HG03575 (cell line): ENCODE data around the gene ADO.
A peak's percentile ranks its signal among the peaks of the same experiment; 100 is the strongest.

Source experiments
- ATAC-seq: cut with Tn5 transposase; IDR thresholded peaks from one replicate; pipeline ENCODE4 v1.9.1; 2021; ENCODE audit not compliant: unreplicated experiment, insufficient number of reproducible peaks, low FRiP score; ENCODE audit errors: extremely low read depth

ADO gene

DNA sequence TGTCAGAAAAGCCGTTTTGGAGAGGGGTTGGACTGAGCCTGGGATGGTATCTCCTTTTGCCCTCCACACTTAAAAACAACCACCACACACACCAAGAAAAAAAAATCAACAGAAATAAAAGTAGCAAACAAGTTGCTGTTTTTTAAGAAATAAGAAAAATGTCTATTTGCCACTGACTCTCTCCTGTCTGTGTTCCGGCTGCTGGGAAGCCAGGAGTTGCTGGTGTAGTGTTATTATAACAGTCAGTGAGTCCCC is 11.5 kb downstream of the ADO start:
- ATAC-seq, result no peak

DNA sequence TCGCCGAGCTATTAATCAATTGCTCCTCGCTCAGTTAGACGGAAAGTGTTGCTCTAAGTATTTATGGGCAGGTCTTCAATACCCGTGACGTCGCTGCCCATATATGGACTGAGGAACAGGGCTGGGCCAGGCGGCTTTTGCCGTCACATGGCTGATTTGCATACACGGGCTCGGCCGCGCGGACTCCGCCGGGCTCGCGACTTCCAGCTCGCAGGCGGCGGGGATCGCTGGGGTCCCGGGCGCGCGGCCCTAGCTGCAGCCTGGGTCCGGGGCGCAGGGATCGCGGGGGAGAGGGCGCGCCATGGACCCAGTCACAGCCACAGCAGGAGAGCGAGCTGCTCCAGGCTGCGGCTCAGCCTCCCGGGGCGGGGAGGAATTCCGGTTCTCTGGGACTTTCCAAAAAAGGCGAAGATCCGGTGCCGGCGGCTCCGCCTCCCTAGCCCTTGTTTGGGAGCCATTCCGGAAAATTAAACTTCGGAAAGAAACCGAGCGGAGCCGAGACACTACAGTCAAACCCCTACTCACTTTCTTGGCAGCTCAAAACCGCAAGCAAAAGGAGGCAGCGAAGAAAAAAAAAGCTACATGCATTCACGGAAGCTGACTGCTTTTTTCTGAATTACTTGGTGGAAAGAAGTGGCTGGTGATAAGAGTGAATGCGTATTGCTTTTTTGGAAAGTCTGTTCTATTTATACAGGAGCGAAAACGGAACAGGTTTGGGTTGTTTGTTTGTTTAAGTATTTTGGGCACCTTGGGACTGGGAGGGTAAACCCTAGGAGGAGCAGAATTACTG is 12.0 kb downstream of the ADO start, which contains the start of gene EGR2:
Gene EGR2 (minus strand): TSS at position 36 of the 790 bp plus-strand sequence. CDS start 337 bp downstream, outside the sequence.
- ATAC-seq, result peak; percentile 55

DNA sequence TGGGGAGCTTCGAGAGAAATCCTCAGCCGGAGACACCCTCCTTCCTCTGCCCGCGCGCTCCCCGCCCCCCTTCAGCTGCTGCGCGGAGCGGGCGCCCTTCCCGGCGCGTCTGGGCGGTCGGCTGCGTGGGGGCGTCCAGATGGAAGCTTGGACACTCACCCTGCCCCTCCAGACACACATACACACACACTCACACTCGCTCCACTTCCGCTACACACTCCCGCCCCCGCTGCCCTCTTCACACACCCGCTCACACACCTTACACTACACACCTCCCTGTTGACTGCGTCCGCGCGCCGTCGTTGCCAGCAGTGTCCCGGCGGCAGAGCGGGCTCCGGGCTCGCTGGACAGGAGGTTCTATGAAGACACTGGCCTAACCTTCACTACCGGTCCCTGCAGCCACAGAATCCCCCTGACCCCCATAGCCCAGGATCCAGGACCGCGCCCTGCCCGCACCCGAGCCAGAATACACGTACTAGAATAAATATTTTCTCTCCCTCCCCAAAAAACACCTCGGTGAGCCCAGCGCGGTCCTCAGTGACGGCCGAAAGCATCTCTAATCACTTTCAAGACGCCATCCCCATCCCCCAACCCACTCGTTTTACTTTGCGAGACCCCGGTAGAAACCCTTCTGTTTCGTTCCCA is 12.7 kb downstream of the ADO start:
- ATAC-seq, result peak; percentile 6

DNA sequence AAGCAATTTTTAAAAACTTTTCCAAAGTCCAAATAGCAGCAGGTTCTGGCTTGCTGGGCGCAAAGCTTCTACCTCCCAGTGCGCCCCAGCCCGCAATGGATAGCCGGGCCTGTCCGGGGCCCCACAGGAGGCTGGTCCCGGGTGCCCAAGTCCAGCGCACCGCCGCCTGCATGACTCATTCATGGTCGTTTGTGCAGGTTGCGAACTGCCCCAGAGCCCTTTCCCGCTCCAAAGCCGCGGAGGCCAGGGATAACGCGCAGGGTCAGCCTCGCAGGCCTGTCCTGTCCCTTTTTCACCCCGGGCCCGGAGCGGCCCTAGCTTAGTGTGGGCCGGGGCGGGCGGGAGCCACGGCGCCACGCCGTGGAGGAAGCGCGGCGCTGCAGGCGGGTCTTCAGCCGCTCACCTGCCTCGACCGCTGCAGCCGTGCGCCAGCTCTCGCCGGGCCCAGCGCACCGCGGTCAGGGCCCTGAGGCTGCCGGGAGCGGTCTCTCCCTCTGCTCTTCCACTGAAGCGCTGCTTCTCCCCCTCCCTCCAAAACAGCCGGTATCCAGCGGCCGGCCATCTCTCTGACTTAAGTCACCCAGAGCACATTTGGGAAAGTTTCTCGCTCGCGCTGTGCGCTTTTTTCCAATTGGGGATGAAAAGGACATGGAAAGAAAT is 13.4 kb downstream of the ADO start:
- ATAC-seq, result no peak

DNA sequence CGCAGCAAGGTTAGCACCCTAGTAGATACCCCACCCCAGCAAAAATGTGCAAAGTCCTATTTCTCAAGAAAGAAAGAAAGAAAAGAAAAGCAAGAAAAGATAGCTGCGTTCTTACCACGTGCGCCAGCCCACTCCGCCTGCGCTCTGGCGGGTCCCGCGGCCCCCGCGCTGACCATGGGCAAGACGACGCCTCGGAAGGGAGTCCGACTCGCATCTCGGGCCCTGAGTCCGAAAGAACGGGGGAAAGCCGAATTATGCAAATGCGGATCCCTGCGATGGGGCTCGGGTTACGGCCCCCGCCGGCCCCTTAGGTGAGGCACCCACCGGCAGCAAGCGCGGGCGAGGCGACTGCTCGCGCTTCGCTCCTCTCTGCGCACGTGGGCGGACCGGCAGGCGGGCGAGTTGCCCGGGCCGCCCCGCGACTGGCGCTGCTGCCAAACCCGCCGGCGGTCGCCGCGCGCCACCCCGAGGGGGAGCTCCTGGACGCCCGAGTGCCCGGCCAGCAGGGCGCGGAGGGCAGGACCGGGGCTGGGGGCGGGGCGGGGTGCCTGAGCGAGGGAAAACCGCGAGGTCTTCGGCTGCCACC is 14.0 kb downstream of the ADO start:
- no peak for ATAC-seq

DNA sequence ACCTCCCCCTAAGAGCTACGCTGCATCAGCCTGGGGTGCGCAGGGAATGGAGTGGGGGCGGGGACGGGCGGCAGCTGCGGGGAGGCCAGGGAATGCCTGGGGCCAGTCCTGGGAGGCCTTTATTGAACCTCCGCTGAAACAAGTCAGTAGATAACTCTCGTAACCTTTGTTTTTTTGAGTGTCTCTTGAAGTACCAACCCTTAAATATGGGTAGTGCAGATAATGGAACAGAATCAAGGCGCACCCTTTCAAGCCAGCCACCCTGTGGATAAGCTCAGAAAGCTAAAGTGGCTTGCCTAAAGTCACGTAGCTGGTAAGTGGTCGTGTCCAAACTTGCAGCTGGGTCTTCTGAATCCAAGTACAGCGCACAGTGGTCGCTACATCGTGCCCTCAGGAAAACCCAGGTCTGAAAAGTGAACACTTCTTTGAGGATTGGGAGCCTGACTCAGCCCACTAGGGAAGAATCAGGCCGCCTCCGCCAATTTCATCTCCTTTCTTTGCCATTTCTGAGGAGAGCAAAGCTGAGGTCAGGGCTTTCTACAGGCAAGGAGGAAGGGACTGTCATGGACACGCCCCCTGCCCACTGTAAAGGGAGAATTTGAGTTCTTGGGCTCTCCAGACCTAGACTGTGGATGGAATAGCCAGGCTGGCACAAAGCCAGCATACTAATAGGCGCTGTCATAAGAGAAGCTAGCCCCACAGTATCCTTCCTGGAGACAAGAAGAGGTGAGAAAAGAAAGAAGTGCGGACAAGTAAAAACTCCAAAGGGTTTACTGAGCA is 14.8 kb downstream of the ADO start:
- no peak for ATAC-seq

DNA sequence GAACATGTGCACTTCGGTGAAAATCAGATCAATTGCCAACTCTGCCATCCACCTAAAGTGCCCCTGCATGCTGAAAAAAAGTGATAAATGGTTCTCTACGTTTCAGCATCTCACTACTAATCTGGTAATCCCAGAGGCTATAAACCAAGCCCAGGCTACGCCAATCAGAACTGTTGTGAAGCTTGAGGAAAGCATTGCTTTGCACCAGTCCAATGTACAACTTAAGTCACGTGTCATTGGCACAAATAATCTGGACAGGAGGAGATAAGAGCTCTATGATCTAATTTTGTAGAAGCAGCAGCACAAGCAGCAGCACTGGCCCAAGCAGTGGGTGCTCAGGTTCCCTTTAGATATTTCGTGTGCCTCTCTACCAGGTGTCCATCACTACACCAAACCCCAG is 16.1 kb downstream of the ADO start:
- no peak for ATAC-seq

DNA sequence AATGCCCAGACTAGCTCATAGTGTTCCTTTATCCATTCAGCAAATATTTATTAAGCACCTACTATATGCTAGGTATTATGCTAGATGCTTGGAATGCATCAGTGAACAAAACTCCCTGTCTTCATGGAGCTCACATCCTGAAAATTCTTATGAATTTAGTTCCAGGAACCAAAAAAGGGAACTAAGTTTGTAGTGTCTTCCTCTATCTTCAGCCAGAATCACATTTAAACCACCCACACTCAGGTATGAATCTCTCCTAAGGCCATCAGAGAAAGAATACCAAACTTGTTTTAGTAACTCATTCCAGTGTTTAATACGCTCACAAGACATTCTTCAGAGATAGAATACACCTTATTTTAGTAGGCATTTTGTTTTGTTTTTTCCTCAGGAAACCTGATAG is 21.8 kb downstream of the ADO start:
- no peak for ATAC-seq

DNA sequence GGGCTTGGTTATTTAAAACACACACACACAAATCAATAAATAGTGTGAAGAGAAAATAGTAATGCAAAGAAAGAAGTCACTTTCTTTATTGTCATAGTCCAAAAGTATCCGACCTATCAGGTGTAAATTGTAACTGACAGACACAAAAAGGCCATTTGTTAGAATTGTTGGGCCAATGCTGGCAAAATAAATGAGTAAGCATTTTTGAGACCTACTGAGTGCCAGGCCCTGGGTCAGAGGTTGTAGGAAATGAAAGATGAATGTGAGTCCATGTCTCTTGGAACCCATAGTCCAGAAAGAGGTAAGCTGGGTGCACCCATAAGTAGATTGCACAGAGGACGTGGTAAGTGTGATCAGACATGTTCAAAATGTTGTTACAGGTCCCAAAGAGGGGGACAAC is 25.1 kb downstream of the ADO start:
- no peak for ATAC-seq

DNA sequence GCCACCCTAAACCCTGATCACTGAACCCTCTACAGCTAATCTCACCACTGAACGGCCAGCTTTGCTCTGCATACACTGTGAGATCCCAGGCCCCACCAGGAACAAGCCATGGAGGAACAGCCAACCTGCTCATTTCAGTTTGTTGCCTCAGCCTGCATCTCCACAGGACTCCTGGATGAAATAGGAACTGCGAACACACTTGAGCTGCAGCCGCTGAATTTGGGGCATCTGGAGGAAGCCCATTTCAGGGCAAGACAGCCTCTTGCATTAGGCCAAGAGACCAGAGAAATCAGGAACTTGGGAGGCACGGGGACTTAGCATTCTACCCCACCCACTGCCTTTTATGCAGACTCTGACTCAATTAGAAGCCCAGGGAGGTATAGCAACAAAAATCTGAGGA is 26.2 kb downstream of the ADO start:
- no peak for ATAC-seq

DNA sequence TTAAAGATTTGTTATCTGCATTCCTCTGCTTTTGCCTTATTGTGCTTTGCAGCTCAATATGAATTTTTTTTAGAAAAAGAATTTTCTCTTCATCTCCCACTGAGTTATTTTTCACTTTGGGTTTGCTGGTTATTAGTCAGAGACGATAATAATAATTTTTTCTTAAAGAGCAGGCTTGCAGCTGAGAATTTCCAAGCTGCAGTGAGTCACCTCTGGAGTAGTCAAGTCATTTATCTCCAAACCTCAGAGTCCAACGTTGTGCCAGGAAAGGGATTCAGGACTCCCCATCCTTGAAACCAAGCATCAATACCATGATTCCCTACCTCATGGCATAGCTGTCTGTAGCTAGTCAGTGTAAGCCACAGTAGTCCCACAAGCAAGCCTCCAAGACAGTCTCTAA is 26.8 kb downstream of the ADO start:
- no peak for ATAC-seq

DNA sequence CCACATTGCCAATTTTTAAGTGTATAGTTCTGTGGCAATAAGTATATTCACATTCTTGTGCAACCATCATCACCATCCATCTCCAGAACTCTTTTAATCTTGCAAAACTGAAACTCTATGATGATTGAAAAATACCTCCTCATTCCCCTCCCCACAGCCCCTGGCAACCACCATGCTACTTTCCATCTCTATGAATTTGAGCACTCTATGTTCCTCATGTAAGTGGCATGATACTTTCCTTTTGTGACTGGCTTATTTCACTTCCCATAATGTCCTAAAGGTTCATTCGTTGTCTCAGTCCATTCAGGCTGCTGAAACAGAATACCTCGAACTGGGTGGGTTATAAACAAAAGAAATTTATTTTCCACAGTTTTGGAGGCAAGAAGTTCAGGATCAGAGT is 35.1 kb downstream of the ADO start:
- ATAC-seq, result no peak

DNA sequence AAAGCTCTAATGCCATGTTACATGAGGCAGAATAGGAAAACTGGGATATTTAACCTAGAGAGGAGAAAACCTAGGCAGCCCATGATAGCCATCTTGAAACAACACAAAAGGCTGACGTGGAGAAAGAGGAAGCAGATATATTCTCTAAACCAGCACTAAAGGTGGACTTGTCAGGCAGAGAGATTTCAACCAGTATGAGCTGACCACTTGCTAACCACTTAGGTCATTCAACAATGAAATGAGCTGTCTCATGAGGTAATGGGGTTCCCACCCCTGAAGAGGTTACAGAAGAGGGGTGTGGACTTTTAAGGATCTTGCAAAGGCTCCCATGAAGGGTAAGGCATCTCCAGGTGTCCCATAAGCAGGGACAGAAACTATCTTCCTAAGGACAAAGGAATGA is 38.5 kb downstream of the ADO start:
- ATAC-seq, result no peak

DNA sequence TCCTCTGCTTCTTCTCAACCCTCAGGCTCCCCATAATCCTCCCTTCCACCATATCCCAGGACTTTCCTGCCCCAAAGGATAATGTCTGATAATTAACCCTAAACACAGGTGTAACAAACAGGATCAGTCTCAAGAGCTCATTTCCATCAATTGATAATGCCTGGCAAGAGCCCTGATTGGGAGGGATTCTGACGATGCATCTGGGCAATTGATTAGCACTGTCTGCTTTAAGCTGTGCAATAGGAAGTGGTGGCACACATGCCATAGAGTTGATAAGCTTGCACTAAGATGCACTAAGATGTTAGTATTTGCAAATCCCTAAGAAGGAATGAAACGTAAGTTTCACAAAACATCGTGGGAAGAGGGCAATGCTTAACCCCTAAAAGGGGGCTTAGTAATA is 39.1 kb downstream of the ADO start:
- ATAC-seq, result no peak

DNA sequence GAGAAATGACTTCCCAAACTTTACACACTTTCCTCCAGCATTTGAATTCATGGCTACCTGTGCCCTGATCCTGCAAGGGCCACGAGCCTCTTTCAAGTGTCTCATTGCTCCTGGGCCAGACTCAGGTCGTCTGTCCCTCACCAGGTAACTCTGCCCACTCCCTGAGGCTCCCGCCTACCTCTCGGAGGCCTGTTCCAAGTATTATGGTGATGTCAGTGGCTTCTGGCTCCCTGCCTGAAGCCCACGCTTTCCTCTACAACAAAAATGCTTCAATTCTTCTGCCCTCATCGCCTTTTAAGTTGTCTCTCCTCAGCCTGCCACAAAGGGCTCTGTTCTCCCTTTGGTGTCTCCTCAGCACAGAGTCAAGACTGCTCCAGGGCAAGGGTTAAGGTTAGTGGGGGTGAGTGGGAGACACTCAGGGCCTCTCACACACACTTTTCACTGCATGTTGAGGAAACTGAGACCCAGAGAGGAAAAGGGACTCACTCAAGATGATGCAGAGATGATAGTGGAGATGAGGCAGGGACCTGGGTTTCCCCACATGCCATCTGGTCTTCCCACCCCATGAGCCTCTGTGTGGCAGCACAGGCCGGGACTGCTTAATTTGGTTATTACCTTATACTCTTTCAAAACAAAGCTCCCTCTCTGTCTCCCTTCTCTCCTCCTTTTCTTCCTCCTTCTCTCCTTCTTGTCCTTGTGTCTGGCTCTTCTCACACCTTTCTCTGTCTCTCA is 39.9 kb downstream of the ADO start:
- no peak for ATAC-seq

DNA sequence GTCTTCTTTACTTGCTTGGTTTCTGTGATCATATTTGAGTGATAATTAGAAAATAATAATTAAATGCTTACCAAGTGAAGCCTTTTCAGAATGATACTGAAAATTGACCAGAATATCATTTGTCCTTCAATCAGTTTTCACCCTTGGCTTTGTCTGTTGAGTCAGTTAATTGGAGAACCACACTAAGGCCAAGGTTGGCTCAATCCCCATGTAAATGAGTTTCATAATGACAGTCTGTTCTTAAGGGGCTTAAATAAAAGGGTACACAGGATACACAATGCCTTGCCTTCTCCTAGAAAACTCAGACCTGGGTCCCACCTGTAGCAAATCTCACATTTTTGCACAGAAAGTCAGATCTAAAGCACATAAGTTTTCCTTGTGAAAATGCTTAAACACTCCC is 42.9 kb downstream of the ADO start:
- ATAC-seq, result no peak

DNA sequence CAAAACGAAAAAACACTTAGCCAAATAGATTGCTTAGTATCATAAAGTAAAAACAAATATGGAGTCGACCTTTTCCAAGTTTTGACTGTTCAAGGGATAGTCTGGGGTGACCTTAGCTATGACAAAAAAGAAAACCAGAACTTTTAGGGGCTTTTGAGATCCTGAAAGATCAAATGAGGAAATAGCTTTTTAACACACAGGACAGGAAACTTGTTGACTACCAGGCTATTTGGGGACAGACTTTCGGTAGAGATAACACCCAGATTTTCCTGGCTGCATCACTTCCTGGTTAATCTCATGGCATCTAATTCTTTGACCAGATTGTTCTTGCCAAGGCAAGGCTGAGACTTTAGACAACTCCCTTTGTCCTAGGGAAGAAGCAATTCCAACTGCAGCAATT is 46.1 kb downstream of the ADO start:
- no peak for ATAC-seq

DNA sequence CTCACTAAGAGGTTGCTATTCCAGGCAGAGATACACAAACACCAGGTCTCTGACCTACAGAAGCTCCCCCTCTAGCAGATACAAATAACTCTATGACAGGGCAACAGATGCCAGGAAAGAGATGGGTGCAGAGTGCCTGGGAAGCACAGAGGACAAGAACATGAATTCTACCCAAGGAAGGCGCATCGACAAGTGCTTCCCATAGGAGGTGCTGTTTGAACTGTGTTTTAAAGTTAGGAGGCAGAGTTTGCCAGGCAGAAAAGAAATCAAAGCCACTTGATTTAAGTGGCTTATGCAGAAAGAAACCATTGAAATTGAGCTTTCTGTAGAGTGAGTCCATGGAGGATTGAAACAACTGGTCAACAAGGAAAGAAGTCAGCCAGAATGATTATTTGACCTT is 46.9 kb downstream of the ADO start:
- no peak for ATAC-seq
